Type B pancreatic cell (in vitro differentiated cells): ENCODE measurements around the gene P4HB. TPM values are rescaled to one million over a fixed set of nuclear protein-coding genes. Genes with fewer than 3 reads are reported as not detected.

Experiments used
- DNase-seq: peaks from one replicate; pipeline ENCODE4 v3.0.0; 2021; ENCODE audit warnings: mixed read lengths; ENCODE audit not compliant: unreplicated experiment; ENCODE audit errors: extremely low spot score
- H3K27ac Mint-ChIP-seq: 2 replicates; pipeline ENCODE4 v1.8.0; 2021; ENCODE audit warnings: mild to moderate bottlenecking, mixed read lengths
- H3K27me3 Mint-ChIP-seq: 2 replicates; pipeline ENCODE4 v1.8.0; 2021; ENCODE audit warnings: mixed read lengths
- H3K36me3 Mint-ChIP-seq: 2 replicates; pipeline ENCODE4 v1.8.0; 2021; ENCODE audit warnings: mixed read lengths
- H3K4me1 Mint-ChIP-seq: one replicate; pipeline ENCODE4 v1.8.0; 2021; ENCODE audit warnings: mixed read lengths; ENCODE audit not compliant: unreplicated experiment
- H3K4me3 Mint-ChIP-seq: 2 replicates; pipeline ENCODE4 v1.8.0; 2021; ENCODE audit warnings: mild to moderate bottlenecking, mixed read lengths
- H3K9me3 Mint-ChIP-seq: 2 replicates; pipeline ENCODE4 v1.8.0; 2021; ENCODE audit warnings: mixed read lengths
- total RNA-seq: library from RNA; stranded (reverse); gene quantifications from 2 replicates; pipeline ENCODE4 v1.2.1, GENCODE V29; 2021; ENCODE audit warnings: low replicate concordance
- TF ChIP-seq, protein P1 (sequence below): fragments of 200-600 bp; sonication (generic); conservative IDR thresholded peaks from 2 replicates; pipeline ENCODE4 v1.5.0; 2021; ENCODE audit warnings: antibody characterized with exemption, mild to moderate bottlenecking

Gene P4HB
- total RNA-seq, 1 donor from 2014 or later = 555 TPM

DNA sequence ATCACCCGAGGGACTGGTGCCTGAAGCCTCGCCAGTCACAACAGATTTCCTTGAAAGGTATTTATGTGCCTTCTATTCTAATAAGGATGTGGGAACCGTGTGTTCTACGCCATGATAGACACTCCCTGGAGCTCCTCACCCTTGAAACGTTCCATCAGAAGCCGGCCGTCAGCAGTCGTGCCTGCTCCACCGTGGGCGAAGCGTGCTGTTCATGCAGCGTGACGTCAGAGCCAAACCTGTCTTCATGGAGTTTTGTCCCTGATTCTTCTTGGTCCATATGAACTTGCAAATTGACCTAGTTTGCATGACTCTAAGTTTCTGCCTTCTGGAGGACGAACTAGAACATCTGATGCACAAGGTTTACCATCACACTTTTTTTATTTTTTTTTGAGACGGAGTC is 21.0 kb downstream of the P4HB start:
- H3K27ac Mint-ChIP-seq = peak overlapping the region; percentile 87
- peaks cover 3% of the 10 kb centered on the region for H3K36me3 Mint-ChIP-seq
- peak overlapping the region; percentile 36 for H3K4me3 Mint-ChIP-seq
- DNase-seq = no peak
- no peaks in the 10 kb centered on the region for H3K27me3 Mint-ChIP-seq
- H3K4me1 Mint-ChIP-seq = no peaks in the 10 kb centered on the region
- H3K9me3 Mint-ChIP-seq = no peaks in the 10 kb centered on the region
- TF ChIP-seq, protein P1, sequence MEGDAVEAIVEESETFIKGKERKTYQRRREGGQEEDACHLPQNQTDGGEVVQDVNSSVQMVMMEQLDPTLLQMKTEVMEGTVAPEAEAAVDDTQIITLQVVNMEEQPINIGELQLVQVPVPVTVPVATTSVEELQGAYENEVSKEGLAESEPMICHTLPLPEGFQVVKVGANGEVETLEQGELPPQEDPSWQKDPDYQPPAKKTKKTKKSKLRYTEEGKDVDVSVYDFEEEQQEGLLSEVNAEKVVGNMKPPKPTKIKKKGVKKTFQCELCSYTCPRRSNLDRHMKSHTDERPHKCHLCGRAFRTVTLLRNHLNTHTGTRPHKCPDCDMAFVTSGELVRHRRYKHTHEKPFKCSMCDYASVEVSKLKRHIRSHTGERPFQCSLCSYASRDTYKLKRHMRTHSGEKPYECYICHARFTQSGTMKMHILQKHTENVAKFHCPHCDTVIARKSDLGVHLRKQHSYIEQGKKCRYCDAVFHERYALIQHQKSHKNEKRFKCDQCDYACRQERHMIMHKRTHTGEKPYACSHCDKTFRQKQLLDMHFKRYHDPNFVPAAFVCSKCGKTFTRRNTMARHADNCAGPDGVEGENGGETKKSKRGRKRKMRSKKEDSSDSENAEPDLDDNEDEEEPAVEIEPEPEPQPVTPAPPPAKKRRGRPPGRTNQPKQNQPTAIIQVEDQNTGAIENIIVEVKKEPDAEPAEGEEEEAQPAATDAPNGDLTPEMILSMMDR = no peak

DNA sequence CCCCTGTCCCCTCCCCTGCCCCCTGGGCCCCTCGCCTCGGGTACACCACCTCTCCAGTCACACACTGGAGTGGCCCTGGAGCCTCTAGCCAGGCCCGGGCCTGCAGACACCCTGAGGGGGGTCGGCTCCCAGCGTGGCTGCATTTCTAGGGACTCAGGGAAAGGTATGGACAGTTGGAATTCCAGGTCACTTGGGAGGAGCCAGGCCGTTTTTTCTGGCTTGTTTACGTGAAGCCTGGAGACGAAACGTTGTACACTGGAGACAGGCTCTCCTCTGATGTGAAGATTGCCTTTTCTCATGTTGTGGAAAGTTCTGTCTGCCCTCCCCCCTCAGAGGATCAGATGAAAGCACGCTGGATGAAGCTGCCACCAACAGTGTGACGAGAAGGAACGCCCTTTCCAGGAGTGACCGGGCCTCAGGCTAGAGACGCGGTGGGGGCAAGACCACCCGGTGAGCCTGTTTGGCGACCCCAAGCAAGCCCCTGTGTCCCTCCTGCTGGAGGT is 21.5 kb downstream of the P4HB start:
- TF ChIP-seq, protein P1 = no peak
- Mint-ChIP-seq H3K4me3 (no peak overlapping the region), H3K4me1 (no peaks in the 10 kb centered on the region), H3K27ac (peak overlapping the region; percentile 87), H3K27me3 (no peaks in the 10 kb centered on the region), H3K9me3 (no peaks in the 10 kb centered on the region), H3K36me3 (peaks cover 3% of the 10 kb centered on the region)
- no peak for DNase-seq

DNA sequence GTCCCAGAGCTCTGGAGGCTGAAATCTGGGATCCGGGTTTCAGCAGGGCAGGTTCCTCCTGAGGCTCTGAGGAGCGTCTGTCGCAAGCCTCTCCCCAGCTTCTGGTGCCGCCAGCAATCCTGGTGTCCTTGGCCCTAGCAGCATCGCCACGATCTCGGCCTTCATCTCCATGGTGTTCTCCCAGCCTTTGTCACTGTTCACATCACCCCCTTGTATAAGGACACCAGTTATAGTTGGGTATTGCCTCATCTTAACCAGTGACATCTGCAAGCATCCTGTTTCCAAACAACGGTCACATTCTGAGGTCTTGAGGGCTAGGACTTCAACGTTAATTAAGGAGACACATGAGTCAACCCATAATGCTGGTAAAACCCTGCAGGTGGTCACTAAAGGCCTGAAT is 22.7 kb downstream of the P4HB start:
- H3K27ac Mint-ChIP-seq = peak overlapping the region; percentile 66
- H3K4me1 Mint-ChIP-seq = no peaks in the 10 kb centered on the region
- DNase-seq = no peak
- H3K4me3 Mint-ChIP-seq = peak overlapping the region; percentile 34
- no peaks in the 10 kb centered on the region for H3K9me3 Mint-ChIP-seq
- H3K36me3 Mint-ChIP-seq = no peaks in the 10 kb centered on the region
- H3K27me3 Mint-ChIP-seq = no peaks in the 10 kb centered on the region
- TF ChIP-seq, protein P1 = no peak

DNA sequence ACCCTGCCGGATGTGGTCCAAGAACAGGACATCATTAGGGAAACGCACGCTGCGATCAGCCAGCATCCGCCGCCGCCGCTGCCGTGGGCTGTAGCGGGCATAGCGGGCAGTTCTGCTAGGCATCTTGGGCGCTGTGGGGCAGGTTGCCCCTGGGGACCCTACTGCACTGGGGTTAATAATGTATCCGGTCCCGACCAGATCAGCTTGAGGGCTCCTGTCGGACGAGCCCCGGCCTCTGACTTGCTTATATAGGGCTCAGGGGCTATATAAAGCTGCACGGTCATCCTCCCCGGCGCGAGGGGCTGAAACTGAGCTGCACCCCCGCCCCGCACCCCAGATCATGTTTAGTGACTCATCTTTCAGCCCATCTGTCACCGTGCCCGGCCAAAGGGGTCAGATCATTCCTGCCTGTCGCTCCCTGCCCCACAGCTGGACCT is 25.5 kb downstream of the P4HB start, which contains the start of gene PPP1R27:
Gene PPP1R27 (minus strand): TSS at position 220 of the 437 bp plus-strand sequence. CDS start 97 bp downstream, at position 123.
- TF ChIP-seq, protein P1 = no peak
- Mint-ChIP-seq H3K27ac (peak within 1 kb of the TSS; percentile 98), H3K27me3 (no peaks in the 10 kb centered on the region), H3K4me1 (peaks cover 11% of the 10 kb centered on the region), H3K9me3 (no peaks in the 10 kb centered on the region), H3K36me3 (no peaks in the 10 kb centered on the region), H3K4me3 (peak within 1 kb of the TSS; percentile 90)
- DNase-seq = no peak

DNA sequence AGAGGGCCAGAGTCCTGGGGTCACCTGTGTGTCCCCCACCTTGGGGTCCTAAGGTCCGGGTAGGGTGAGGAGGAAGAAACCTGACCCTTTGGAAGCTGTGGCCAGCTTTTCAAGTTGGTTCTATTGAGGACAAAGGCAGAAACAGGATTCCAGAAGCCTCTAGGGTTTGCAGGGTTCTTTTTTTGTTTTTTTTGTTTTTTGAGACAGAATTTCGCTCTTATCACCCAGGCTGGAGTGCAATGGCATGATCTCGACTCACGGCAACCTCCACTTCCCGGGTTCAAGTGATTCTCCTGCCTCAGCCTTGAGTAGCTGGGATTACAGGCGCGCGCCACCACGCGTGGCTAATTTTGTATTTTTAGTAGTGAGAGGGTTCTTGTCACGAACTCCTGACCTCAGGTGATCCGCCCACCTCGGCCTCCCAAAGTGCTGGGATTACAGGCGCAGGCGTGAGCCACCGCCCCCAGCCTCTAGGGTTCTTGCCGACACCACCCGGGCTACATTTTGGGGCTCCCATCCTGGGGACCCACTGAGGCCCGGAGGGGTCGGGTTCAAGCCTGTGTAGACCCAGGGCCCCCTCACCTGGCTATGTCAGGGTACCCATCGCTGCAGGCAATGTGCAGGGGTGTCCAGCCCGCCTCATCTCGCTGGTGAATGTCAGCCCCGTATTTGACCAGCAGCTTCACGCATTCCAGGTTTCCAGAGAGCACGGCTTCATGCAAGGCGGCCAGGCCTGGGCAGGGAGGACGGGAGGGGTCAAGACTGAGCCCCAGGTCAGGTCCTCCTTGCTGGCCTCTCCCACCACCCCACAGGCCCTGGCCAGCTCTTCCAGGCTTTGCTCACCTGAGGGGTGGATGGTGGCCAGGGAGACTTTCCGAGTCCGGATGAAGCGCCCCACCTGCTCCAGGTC is 26.2 kb downstream of the P4HB start:
- no peak for DNase-seq
- H3K36me3 Mint-ChIP-seq = no peaks in the 10 kb centered on the region
- peak overlapping the region; percentile 98 for H3K27ac Mint-ChIP-seq
- peaks cover 18% of the 10 kb centered on the region for H3K4me1 Mint-ChIP-seq
- peak overlapping the region; percentile 90 for H3K4me3 Mint-ChIP-seq
- no peaks in the 10 kb centered on the region for H3K9me3 Mint-ChIP-seq
- TF ChIP-seq, protein P1 = no peak
- H3K27me3 Mint-ChIP-seq = no peaks in the 10 kb centered on the region
